ENCODE data around the gene CPT1A.

The CPT1A gene

GRCh38 chr11:68798221-68798813, 43.4 kb downstream of the CPT1A start:
- DNase-seq (ENCODE audit: low spot score), result no peak

GRCh38 chr11:68796801-68797200, 44.9 kb downstream of the CPT1A start:
- no peak for DNase-seq (ENCODE audit: low spot score)

GRCh38 chr11:68792400-68792966, 49.2 kb downstream of the CPT1A start:
- DNase-seq (ENCODE audit: low spot score), result no peak

- DNase-seq (ENCODE audit: low spot score), result no peak
Observed at GRCh38 chr11:68784653-68785052, 57.1 kb downstream of the CPT1A start.

GRCh38 chr11:68783216-68783821, 58.4 kb downstream of the CPT1A start:
- no peak for DNase-seq (ENCODE audit: low spot score)

- no peak for DNase-seq (ENCODE audit: low spot score)
Observed at GRCh38 chr11:68782711-68783110, 59.0 kb downstream of the CPT1A start.

- no peak for DNase-seq (ENCODE audit: low spot score)
Observed at GRCh38 chr11:68780829-68781228, 60.9 kb downstream of the CPT1A start.

- DNase-seq (ENCODE audit: low spot score), result no peak
Observed at GRCh38 chr11:68778205-68778604, 63.5 kb downstream of the CPT1A start.

GRCh38 chr11:68776442-68777235, 65.1 kb downstream of the CPT1A start:
- DNase-seq (ENCODE audit: low spot score), result no peak

- no peak for DNase-seq (ENCODE audit: low spot score)
Observed at GRCh38 chr11:68775951-68776388, 65.7 kb downstream of the CPT1A start.

- DNase-seq (ENCODE audit: low spot score), result no peak
Observed at GRCh38 chr11:68774194-68774585, 67.5 kb downstream of the CPT1A start.

GRCh38 chr11:68773521-68774193, 68.1 kb downstream of the CPT1A start:
- DNase-seq (ENCODE audit: low spot score), result no peak

GRCh38 chr11:68772936-68773335, 68.8 kb downstream of the CPT1A start:
- no peak for DNase-seq (ENCODE audit: low spot score)

GRCh38 chr11:68770781-68771180, 70.9 kb downstream of the CPT1A start:
- DNase-seq (ENCODE audit: low spot score), result no peak

- no peak for DNase-seq (ENCODE audit: low spot score)
Observed at GRCh38 chr11:68767672-68768071, 74.0 kb downstream of the CPT1A start.

GRCh38 chr11:68766786-68767185, 74.9 kb downstream of the CPT1A start:
- DNase-seq (ENCODE audit: low spot score), result no peak

GRCh38 chr11:68764746-68765145, 77.0 kb downstream of the CPT1A start:
- no peak for DNase-seq (ENCODE audit: low spot score)

GRCh38 chr11:68763926-68764657, 77.6 kb downstream of the CPT1A start:
- no peak for DNase-seq (ENCODE audit: low spot score)

GRCh38 chr11:68763181-68763721, 78.5 kb downstream of the CPT1A start:
- no peak for DNase-seq (ENCODE audit: low spot score)

GRCh38 chr11:68762481-68762880, 79.2 kb downstream of the CPT1A start:
- no peak for DNase-seq (ENCODE audit: low spot score)

- no peak for DNase-seq (ENCODE audit: low spot score)
Observed at GRCh38 chr11:68761801-68762200, 79.9 kb downstream of the CPT1A start.
